ENCODE measurements around the gene HSF5.

GRCh38 chr17:58396173-58396572 lies 92.0 kb downstream of the HSF5 start:
- TF ChIP-seq, protein P1, sequence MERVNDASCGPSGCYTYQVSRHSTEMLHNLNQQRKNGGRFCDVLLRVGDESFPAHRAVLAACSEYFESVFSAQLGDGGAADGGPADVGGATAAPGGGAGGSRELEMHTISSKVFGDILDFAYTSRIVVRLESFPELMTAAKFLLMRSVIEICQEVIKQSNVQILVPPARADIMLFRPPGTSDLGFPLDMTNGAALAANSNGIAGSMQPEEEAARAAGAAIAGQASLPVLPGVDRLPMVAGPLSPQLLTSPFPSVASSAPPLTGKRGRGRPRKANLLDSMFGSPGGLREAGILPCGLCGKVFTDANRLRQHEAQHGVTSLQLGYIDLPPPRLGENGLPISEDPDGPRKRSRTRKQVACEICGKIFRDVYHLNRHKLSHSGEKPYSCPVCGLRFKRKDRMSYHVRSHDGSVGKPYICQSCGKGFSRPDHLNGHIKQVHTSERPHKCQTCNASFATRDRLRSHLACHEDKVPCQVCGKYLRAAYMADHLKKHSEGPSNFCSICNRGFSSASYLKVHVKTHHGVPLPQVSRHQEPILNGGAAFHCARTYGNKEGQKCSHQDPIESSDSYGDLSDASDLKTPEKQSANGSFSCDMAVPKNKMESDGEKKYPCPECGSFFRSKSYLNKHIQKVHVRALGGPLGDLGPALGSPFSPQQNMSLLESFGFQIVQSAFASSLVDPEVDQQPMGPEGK (CRISPR knock-in tag; IDR thresholded peaks at IDR 0.05; ENCODE audit: borderline replicate concordance): no peak
- TF ChIP-seq TOX (CRISPR knock-in tag; IDR thresholded peaks at IDR 0.05; ENCODE audit: borderline replicate concordance) (no peak), ESRRG (CRISPR knock-in tag; IDR thresholded peaks at IDR 0.05) (no peak), ZC3H10 (CRISPR knock-in tag; IDR thresholded peaks at IDR 0.05) (no peak), ZFP30 (CRISPR knock-in tag; IDR thresholded peaks at IDR 0.05) (no peak), ISL1 (CRISPR knock-in tag; IDR thresholded peaks at IDR 0.05) (no peak), ARNTL (CRISPR knock-in tag; IDR thresholded peaks at IDR 0.05; ENCODE audit: borderline replicate concordance, low read depth) (no peak), ZNF70 (CRISPR knock-in tag; IDR thresholded peaks at IDR 0.05) (no peak), CSDC2 (CRISPR knock-in tag; IDR thresholded peaks at IDR 0.05) (no peak), ZNF565 (CRISPR knock-in tag; conservative IDR thresholded peaks at IDR 0.05; ENCODE audit: low read depth) (no peak)
- TF ChIP-seq, protein P2, sequence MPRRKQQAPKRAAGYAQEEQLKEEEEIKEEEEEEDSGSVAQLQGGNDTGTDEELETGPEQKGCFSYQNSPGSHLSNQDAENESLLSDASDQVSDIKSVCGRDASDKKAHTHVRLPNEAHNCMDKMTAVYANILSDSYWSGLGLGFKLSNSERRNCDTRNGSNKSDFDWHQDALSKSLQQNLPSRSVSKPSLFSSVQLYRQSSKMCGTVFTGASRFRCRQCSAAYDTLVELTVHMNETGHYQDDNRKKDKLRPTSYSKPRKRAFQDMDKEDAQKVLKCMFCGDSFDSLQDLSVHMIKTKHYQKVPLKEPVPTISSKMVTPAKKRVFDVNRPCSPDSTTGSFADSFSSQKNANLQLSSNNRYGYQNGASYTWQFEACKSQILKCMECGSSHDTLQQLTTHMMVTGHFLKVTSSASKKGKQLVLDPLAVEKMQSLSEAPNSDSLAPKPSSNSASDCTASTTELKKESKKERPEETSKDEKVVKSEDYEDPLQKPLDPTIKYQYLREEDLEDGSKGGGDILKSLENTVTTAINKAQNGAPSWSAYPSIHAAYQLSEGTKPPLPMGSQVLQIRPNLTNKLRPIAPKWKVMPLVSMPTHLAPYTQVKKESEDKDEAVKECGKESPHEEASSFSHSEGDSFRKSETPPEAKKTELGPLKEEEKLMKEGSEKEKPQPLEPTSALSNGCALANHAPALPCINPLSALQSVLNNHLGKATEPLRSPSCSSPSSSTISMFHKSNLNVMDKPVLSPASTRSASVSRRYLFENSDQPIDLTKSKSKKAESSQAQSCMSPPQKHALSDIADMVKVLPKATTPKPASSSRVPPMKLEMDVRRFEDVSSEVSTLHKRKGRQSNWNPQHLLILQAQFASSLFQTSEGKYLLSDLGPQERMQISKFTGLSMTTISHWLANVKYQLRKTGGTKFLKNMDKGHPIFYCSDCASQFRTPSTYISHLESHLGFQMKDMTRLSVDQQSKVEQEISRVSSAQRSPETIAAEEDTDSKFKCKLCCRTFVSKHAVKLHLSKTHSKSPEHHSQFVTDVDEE (CRISPR knock-in tag; IDR thresholded peaks at IDR 0.05): no peak
- TF ChIP-seq, protein P3, sequence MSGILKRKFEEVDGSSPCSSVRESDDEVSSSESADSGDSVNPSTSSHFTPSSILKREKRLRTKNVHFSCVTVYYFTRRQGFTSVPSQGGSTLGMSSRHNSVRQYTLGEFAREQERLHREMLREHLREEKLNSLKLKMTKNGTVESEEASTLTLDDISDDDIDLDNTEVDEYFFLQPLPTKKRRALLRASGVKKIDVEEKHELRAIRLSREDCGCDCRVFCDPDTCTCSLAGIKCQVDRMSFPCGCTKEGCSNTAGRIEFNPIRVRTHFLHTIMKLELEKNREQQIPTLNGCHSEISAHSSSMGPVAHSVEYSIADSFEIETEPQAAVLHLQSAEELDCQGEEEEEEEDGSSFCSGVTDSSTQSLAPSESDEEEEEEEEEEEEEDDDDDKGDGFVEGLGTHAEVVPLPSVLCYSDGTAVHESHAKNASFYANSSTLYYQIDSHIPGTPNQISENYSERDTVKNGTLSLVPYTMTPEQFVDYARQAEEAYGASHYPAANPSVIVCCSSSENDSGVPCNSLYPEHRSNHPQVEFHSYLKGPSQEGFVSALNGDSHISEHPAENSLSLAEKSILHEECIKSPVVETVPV (CRISPR knock-in tag; IDR thresholded peaks at IDR 0.05): no peak
